K562 (cell line): ENCODE measurements around the gene HLA-DOB. TPM values are rescaled to one million over a fixed set of nuclear protein-coding genes. Genes with fewer than 3 reads are reported as not detected.

ENCODE experiments used
- ATF7 ChIP-seq: fragments of 450-650 bp; IDR thresholded peaks from 2 replicates; pipeline ENCODE4 v1.7.1; 2014; ENCODE audit warnings: mild to moderate bottlenecking, moderate library complexity
- BHLHE40 ChIP-seq: IDR thresholded peaks from 2 replicates; pipeline ENCODE4 v1.6.1; 2011; ENCODE audit warnings: low read length, improper control_type of control experiment
- ERF ChIP-seq: fragments of 450-650 bp; formaldehyde crosslinking; IDR thresholded peaks from 2 replicates; pipeline ENCODE4 v1.4.0; 2020; ENCODE audit warnings: mild to moderate bottlenecking, mixed read lengths
- ETV5 ChIP-seq: sonication (generic); formaldehyde crosslinking; IDR thresholded peaks from 2 replicates; pipeline ENCODE4 v1.4.0; 2020; ENCODE audit warnings: low read depth, mild to moderate bottlenecking, missing genetic modification reagents
- HMGN3 ChIP-seq: IDR thresholded peaks from 2 replicates; pipeline ENCODE4 v1.6.1; 2011; ENCODE audit warnings: borderline replicate concordance, low read depth, mild to moderate bottlenecking, mixed read lengths, low read length; ENCODE audit not compliant: insufficient read length; ENCODE audit errors: extremely low read depth
- L3MBTL2 ChIP-seq: fragments of 450-650 bp; IDR thresholded peaks from 2 replicates; pipeline ENCODE4 v1.6.1; 2016; ENCODE audit warnings: mild to moderate bottlenecking, moderate library complexity
- NR4A1 ChIP-seq, 2 experiments: fragments of 250-450 bp in 1 of 2; fragments of 450-650 bp in 1 of 2; sonication (Bioruptor Pico) in 1 of 2; IDR thresholded peaks; 2 replicates each; pipeline versions ENCODE4 v1.4.0 to v1.6.1; 2016 to 2020; ENCODE audit warnings: mild to moderate bottlenecking in 2 of 2, missing compliant biosample characterization in 1 of 2, missing genetic modification characterization in 1 of 2, moderate library complexity in 1 of 2
- PCBP2 ChIP-seq: fragments of 200-400 bp; formaldehyde crosslinking; IDR thresholded peaks from 2 replicates; pipeline ENCODE4 v1.6.1; 2018; ENCODE audit warnings: low read length, low read depth, mild to moderate bottlenecking, moderate library complexity; ENCODE audit not compliant: poor library complexity, severe bottlenecking
- polyA plus RNA-seq, 8 experiments: library from polyadenylated mRNA; depleted of rRNA in 4 of 8; stranded (reverse) in 5 of 8; unstranded in 3 of 8; fragments of >200 nt; fragmentation: Nextera tagmentation in 2 of 8; fragmentation: Illumina TruSeq in 1 of 8; extraction: Ambion mirVana in 2 of 8; extraction: Trizol in 1 of 8; gene quantifications; 2 replicates each; pipeline versions ENCODE4 v1.2.1 to v1.2.3, GENCODE V29; 2011 to 2014; ENCODE audit warnings: inconsistent platforms in 1 of 8, missing spikeins in 1 of 8
- total RNA-seq, 7 experiments: library from RNA; depleted of rRNA in 6 of 7; stranded (reverse); fragments of >200 nt in 6 of 7; fragmentation: Illumina TruSeq in 2 of 7; extraction: Trizol in 2 of 7; gene quantifications; 2 replicates each; pipeline versions ENCODE4 v1.2.1 to v1.2.3, GENCODE V29; 2011 to 2021; ENCODE audit warnings: low replicate concordance in 1 of 7
- TF ChIP-seq, protein P1 (sequence below): fragments of 450-650 bp; formaldehyde crosslinking; IDR thresholded peaks from 2 replicates; pipeline ENCODE4 v1.4.0; 2020; ENCODE audit warnings: mild to moderate bottlenecking, moderate library complexity
- TF ChIP-seq, protein P2 (sequence below): sonication (generic); formaldehyde crosslinking; IDR thresholded peaks from 2 replicates; pipeline ENCODE4 v1.9.0; 2022; ENCODE audit warnings: mild to moderate bottlenecking, missing genetic modification reagents
- TF ChIP-seq, protein P3 (sequence below): sonication (generic); formaldehyde crosslinking; IDR thresholded peaks from 2 replicates; pipeline ENCODE4 v1.8.0; 2022; ENCODE audit warnings: missing genetic modification reagents, mild to moderate bottlenecking, moderate library complexity, borderline replicate concordance
- TF ChIP-seq, protein P4 (sequence below): sonication (generic); IDR thresholded peaks from 2 replicates; pipeline ENCODE4 v1.6.1; 2016

Gene HLA-DOB
- total and polyA plus RNA-seq, 9 of the 15 experiments (the other 6 are each of a cell fraction or from before 2014, with no cell fraction given): 1.2 to 4.0 (median 2.5) TPM

DNA sequence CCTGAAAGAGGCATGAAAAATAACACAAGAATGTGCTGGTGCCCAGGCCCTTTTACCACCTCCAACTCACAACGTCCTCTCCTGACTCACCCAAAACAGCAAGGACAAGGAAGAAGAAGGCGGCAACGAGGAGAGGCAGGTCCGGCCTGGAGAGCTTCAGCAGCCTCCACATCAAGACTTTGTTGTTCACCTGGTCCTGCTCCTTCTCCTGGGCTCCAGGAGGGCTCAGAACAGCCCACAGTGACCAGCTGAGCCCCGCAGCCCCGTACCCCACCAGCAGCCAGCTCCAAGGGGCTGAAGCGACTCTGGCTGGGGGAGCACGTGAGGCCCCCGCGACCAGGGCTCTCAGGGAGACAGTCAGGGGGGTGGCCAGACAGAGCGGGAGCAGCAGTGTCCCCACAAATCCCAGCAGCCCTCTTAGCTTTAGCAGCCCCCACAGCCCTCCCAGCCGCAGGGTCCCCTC, 20.9 kb upstream of the HLA-DOB start (continued):
- TF ChIP-seq, protein P1, sequence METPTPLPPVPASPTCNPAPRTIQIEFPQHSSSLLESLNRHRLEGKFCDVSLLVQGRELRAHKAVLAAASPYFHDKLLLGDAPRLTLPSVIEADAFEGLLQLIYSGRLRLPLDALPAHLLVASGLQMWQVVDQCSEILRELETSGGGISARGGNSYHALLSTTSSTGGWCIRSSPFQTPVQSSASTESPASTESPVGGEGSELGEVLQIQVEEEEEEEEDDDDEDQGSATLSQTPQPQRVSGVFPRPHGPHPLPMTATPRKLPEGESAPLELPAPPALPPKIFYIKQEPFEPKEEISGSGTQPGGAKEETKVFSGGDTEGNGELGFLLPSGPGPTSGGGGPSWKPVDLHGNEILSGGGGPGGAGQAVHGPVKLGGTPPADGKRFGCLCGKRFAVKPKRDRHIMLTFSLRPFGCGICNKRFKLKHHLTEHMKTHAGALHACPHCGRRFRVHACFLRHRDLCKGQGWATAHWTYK (CRISPR knock-in tag): 0 out of 2 replicates have a peak, but pooled peaks have one; percentile 32
- TF ChIP-seq HMGN3 (peak; percentile 23), ERF (CRISPR knock-in tag) (0 out of 2 replicates have a peak, but pooled peaks have one; percentile 30), ETV5 (CRISPR knock-in tag) (peak; percentile 59; the same call in 1 of the 2 replicates), ATF7 (0 out of 2 replicates have a peak, but pooled peaks have one; percentile 12), PCBP2 (no peak), NR4A1 (CRISPR knock-in tag; IDR thresholded peaks at IDR 0.05) (0 out of 2 replicates have a peak, but pooled peaks have one; percentile 44), NR4A1 (tag; IDR thresholded peaks at IDR 0.05) (no peak), BHLHE40 (peak; percentile 50), L3MBTL2 (peak; percentile 39; the same call in 1 of the 2 replicates)
- TF ChIP-seq, protein P2, sequence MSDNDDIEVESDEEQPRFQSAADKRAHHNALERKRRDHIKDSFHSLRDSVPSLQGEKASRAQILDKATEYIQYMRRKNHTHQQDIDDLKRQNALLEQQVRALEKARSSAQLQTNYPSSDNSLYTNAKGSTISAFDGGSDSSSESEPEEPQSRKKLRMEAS: peak; percentile 45
- TF ChIP-seq, protein P3, sequence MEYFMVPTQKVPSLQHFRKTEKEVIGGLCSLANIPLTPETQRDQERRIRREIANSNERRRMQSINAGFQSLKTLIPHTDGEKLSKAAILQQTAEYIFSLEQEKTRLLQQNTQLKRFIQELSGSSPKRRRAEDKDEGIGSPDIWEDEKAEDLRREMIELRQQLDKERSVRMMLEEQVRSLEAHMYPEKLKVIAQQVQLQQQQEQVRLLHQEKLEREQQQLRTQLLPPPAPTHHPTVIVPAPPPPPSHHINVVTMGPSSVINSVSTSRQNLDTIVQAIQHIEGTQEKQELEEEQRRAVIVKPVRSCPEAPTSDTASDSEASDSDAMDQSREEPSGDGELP: peak; percentile 71; the same call in 1 of the 2 replicates
- TF ChIP-seq, protein P4, sequence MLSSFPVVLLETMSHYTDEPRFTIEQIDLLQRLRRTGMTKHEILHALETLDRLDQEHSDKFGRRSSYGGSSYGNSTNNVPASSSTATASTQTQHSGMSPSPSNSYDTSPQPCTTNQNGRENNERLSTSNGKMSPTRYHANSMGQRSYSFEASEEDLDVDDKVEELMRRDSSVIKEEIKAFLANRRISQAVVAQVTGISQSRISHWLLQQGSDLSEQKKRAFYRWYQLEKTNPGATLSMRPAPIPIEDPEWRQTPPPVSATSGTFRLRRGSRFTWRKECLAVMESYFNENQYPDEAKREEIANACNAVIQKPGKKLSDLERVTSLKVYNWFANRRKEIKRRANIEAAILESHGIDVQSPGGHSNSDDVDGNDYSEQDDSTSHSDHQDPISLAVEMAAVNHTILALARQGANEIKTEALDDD: no peak
